HG02884 (cell line): ENCODE measurements around the gene GLIS1.

Experiments
- ATAC-seq: cut with Tn5 transposase; IDR thresholded peaks from one replicate; pipeline ENCODE4 v1.9.1; 2021; ENCODE audit warnings: mild to moderate bottlenecking, moderate library complexity; ENCODE audit not compliant: unreplicated experiment

Gene GLIS1

DNA sequence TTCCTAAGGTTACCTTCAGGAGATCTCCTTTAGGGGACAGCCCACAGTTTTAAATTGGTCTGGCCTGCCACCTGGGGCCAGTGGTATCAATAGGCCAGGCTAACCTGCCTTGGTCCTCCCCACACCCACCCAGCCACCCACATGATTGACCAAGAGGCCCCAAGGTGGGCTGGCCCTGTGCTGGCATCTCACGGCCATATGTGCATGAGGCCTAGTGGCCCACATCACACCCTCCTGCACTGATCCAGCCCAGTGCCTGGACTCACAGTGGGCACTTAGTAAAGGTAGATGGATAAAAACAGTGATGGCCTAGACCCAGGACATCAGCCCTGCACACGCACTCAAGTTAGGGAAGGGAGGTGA, 197.7 kb downstream of the GLIS1 start:
- ATAC-seq, result no peak

DNA sequence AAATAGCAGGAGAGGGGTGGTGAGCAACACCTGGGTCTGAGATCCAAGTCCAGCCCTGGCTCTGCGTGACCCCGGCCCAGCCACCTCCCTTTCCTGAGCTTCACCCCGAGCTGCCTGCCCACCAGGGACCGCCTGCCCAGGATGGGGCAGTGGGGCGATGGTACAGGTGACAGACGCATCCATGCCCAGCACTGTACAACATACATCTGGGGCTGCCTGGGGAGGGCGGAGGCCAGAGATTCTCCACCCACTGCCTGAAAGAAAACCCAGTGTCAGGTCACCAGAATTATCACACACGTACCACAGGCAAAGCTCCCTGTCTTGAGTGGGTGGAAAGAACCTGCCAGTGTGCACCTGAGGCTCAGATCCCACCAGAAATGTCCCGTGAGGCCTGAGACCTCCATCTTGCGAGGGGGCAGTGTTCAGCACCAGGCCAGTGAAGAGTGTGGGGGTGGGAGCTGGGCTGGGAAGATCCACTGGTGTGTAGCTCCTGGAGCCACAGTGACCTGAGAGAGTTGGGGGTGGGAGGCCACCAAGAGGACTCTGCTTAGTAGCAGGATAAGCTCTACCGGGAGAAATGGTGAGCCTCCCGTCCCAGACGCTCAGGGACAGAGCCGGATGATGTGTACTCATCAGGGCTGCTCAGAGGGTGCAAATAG, 198.2 kb downstream of the GLIS1 start:
- ATAC-seq, result no peak

DNA sequence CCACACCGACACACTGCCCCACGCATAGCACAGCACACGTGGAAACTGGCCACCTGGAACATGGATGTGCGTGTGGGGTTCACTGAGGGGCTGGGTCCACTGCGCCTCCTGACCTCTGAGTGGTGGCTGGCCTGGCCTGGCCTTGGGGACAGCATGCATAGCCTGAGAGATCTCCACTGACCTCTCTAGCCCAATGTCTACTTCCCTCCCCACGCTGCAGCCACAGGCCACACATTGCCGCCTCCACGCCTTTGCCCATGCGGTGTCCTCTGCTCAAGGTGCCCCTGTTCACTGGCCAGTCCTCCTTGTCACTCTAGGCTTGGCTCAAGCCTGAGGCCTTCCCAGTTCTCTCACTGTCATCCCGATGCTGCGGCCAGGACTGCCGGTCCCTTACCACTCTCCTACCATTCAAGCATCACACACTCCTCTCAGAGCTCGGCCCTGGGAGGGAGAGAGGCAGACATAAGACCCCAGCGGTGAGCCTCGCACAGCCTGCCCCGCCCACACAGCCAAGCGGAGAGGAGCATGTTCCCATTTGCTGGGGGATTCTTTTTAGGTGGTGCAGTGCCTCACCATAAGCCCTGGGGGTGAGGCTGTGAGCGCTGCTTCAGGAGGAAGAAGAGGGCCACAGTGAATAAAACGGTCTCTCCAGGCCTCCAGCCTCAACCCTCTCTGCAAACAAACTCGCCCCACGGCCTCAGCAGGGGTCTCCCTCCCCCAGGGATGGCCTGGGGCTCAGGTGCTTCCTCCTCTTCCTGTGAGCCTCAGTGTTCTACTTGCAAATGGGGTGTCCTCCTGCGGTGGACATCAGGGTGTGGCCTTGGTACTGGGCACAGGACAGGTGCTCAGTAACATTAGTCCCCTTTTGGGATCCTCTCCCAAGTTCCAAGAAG, 199.0 kb downstream of the GLIS1 start:
- no peak for ATAC-seq

GRCh38 chr1:53539226-53539625, 199.7 kb downstream of the GLIS1 start:
- ATAC-seq, result no peak

DNA sequence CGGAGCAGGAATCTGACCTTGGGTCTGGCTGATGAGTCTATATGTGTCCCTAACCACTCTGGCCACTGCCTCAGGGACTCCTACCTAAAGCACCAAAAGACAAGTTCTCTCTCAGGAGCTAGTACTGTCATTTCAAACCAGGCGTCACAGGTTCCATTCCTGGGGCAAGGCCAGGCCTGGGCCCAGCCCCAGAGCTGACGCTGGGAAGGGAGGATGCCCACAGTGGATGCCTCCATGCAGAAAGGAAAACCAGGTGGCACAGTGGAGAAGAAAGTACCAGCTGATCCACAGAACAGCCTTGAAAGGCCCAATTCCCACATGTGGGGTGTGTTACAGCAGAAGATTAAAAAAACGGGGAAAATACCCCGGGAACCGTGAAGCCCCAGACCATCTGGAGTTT, 202.4 kb downstream of the GLIS1 start:
- no peak for ATAC-seq

DNA sequence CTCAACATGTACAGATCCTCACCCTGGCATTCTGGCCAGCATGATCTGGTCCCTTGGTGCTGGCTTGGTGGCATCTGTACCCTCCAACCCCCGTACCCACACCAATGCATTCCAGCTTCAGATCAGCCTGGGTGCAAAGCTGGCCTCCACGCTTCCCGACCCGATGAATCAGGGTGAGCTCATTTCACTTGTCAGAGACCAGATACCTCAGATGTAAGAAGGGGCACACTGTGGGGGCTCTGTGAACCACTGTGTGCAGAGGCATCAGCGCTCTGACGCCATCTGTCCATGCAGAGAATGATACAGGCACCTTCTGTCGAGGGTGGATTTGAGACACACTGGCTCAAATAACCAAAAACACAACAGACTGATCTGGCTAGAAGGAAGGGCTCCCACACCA, 203.1 kb downstream of the GLIS1 start:
- no peak for ATAC-seq

DNA sequence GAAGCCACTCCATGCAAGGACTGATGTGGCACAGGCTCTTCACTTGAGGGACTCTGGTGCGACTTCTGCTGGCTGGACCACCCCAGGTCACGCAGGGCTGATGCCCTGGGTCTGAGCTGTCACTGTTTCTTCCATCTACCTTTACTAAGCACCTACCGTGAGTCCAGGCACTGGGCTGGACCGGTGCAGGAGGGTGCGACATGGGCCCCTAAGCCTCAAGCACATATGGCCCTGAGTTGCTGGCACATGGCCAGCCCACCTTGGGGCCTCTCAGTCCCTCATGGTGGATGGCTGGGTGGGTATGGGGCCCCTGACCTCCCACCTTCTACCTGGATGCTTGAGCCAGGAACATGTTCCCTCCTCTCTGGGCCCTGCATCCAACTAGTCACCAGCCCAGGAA, 203.7 kb downstream of the GLIS1 start:
- ATAC-seq, result no peak

DNA sequence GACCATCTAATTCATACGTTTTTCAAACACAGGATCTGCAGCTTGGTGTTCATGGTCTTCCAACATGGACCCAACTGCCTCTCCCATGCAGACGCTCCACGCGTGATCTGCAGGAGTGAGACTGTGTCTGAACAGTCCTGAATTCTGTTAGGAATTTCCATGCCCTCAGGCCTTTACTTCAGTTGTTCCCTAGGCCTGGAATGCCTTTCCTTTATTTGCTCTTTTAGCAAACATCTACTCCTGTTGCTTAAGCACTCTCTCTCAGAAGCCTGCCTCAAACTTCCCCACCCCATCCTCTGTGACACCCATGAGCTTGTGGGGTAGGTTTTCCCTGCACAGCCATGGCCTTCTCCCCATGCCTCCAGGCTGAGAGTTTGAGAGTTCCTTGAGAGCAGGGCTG, 206.1 kb downstream of the GLIS1 start:
- no peak for ATAC-seq

DNA sequence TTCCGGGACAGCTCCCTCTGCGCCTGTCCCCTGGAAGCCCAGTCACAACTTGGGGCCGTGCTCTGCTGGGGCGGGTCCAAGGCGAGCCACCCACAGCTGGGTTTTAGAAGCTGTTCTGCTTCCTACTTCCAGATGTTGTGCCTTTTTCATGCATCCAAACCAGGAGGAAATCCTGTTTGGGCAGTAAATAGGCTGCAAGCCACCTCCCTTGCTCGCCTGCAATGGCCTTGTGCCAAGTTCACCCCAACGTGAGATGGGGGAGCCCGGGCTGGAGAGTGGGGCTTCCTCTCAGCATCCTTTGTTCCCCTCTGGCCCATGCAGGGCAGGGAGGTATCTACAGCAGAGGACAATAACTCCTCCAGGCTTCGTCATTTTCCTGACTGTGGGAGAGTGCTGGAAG, 206.6 kb downstream of the GLIS1 start:
- ATAC-seq, result no peak

DNA sequence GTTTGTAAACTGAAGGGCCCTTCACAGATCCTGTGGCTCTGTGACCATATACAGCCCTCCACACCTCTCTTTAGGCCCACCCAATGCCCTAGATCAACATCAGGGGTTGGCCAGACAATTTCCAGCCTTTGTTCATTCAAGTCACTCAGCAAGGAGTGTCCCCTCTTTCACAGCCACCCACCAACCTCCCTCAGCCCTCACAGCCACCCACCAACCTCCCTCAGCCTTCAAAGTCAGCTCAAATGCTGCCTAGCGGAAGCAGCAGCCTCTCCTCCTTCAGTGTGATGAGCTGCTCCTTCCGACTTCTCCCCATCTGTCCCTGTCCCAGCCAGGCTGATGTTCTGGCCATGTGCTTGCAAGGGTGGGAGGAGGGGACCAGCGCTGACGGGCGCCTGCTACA, 208.4 kb downstream of the GLIS1 start:
- no peak for ATAC-seq

- ATAC-seq, result no peak
Measured at GRCh38 chr1:53529555-53529954, 209.4 kb downstream of the GLIS1 start.

- no peak for ATAC-seq
Measured at GRCh38 chr1:53527368-53527767, 211.6 kb downstream of the GLIS1 start.

DNA sequence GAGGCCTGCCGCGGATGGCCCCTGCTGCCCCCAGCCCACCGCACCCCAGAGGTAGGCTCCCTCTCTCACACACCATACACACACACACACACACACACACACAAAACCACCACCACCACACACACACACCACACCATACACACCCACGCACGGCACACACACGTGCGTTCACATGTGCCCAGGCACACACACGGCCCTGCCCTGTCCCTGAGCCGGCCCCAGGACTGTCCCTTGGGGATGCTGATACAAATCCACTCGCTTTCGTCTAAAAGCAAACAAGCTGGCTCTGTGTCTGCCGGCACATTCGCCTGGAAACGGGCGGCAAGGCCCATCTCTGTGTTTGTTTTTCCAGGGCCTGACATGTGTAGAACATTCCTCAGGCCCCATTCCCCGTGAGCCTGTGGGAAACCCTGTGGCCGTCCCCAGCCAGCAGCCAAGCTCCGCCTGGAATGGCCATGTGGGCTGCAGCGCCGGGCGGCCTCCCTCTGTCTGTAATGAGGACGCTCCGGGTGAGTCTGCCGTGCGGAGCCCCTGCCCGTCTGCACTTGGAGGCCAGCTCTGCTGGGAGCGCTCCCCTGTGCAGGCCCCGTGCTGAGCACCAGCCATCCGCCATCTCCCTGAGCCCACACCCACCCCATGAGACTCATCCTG, 212.4 kb downstream of the GLIS1 start:
- ATAC-seq, result no peak

GRCh38 chr1:53525595-53525994, 213.4 kb downstream of the GLIS1 start:
- no peak for ATAC-seq

- ATAC-seq, result no peak
Measured at GRCh38 chr1:53524428-53525375, 214.3 kb downstream of the GLIS1 start.

DNA sequence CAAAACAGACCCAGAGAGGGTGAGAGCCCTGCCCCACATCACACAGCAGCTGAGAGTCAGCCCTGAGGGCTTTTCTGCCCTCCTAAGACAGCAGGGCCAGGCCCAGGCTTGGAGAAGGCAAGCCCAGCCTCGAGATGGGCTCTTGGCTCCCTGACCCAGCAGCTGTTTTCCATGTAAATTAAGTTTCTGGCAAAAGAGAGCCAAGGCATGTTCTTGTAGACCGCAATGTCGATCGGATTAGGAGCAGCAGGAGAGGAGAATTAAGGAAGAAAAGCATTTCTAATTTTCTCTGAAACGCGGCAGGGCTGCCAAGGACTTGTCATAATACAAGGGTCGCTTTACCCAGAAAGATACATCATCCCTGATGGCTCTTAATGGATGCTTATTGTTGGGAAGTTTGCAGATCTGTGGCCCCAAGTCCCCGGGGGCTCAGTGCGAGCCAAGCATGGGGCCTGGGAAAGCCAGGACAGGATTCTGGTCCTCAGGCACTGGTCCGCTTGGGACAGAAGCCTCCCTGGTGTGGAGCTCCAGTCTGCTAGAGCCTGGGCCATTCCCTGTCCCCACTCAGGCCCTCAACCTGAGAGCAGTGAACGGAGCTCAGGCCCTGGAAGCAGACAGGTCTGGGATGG, 216.9 kb downstream of the GLIS1 start:
- no peak for ATAC-seq

- no peak for ATAC-seq
Measured at GRCh38 chr1:53520481-53520880, 218.5 kb downstream of the GLIS1 start.

DNA sequence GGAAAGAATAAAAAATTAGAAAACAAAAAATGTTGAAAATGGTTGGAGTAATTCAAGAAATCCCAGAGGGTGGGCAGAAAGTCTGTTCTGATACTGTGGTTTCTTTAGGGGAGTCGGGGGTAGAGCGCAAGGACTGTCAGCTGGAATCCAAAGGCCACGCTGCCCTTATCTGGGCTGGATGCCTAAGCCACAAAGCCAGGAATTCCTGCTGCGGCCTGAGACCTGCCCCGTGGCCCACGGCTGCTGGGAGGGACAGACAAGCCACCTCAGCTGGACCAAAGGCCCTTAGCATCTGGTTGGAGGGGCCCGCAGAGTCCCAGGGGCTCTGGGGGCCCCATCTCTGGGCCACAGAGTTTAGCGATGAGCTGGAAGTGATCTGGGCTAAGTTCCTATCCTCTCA, 219.5 kb downstream of the GLIS1 start:
- ATAC-seq, result no peak

- ATAC-seq, result no peak
Measured at GRCh38 chr1:53518775-53519174, 220.2 kb downstream of the GLIS1 start.

GRCh38 chr1:53517821-53518352, 221.1 kb downstream of the GLIS1 start:
- no peak for ATAC-seq
